HEK293T (cell line): ENCODE measurements around the gene DIMT1.
A peak's percentile ranks its signal among the peaks of the same experiment; 100 is the strongest.

Experiments used
- ARNT ChIP-seq: fragments of 450-650 bp; IDR thresholded peaks from 2 replicates; pipeline ENCODE4 v1.6.1; 2017; ENCODE audit warnings: mild to moderate bottlenecking
- CTBP1 ChIP-seq: fragments of 450-650 bp; IDR thresholded peaks from 2 replicates; pipeline ENCODE4 v1.6.1; 2016; ENCODE audit warnings: borderline replicate concordance
- FOXA1 ChIP-seq: fragments of 450-650 bp; IDR thresholded peaks from 2 replicates; pipeline ENCODE4 v1.6.1; 2016; ENCODE audit warnings: mild to moderate bottlenecking
- FOXM1 ChIP-seq: fragments of 450-650 bp; IDR thresholded peaks from 2 replicates; pipeline ENCODE4 v1.6.1; 2017; ENCODE audit warnings: mild to moderate bottlenecking, borderline replicate concordance
- LEF1 ChIP-seq: fragments of 450-650 bp; IDR thresholded peaks from 2 replicates; pipeline ENCODE4 v1.6.1; 2017; ENCODE audit warnings: mild to moderate bottlenecking, borderline replicate concordance
- SUZ12 ChIP-seq: fragments of 450-650 bp; IDR thresholded peaks from 2 replicates; pipeline ENCODE4 v1.6.1; 2016; ENCODE audit warnings: mild to moderate bottlenecking
- TARDBP ChIP-seq: fragments of 450-650 bp; IDR thresholded peaks from 2 replicates; pipeline ENCODE4 v1.6.1; 2016

- TF ChIP-seq SUZ12 (no peak), TARDBP (no peak), ARNT (no peak), LEF1 (no peak), FOXA1 (no peak), CTBP1 (no peak), FOXM1 (peak; percentile 16; the same call in 1 of the 2 replicates)
Observed at GRCh38 chr5:62412549-62413329, 9.0 kb upstream of the DIMT1 start, which contains the start of gene IPO11.
